HEK293T (cell line): ENCODE data around the gene RNF187.

ENCODE experiments used
- CTCF ChIA-PET: fragments of 350-600 bp; formaldehyde crosslinking; extraction: SDS; loops from one replicate; lab custom pipeline; 2021; ENCODE audit warnings: antibody characterized with exemption, inconsistent platforms; lab: Yijun Ruan, JAX
- POLR2A ChIA-PET: fragments of 350-600 bp; formaldehyde crosslinking; extraction: SDS; loops from one replicate; lab custom pipeline; 2020; ENCODE audit warnings: antibody characterized with exemption, inconsistent platforms; lab: Yijun Ruan, JAX
- DNase-seq: peaks from one replicate; pipeline ENCODE4 v3.0.0; 2012; ENCODE audit warnings: mixed read lengths; ENCODE audit errors: extremely low spot score
- ARNT ChIP-seq: fragments of 450-650 bp; IDR thresholded peaks from 2 replicates; pipeline ENCODE4 v1.6.1; 2017; ENCODE audit warnings: mild to moderate bottlenecking
- BHLHE40 ChIP-seq: fragments of 450-650 bp; IDR thresholded peaks from 2 replicates; pipeline ENCODE4 v1.6.1; 2016; ENCODE audit warnings: mild to moderate bottlenecking, moderate library complexity, borderline replicate concordance
- CTBP1 ChIP-seq: fragments of 450-650 bp; IDR thresholded peaks from 2 replicates; pipeline ENCODE4 v1.6.1; 2016; ENCODE audit warnings: borderline replicate concordance
- ELF4 ChIP-seq: fragments of 450-650 bp; IDR thresholded peaks from 2 replicates; pipeline ENCODE4 v1.6.1; 2017; ENCODE audit warnings: antibody characterized with exemption
- FOXA1 ChIP-seq: fragments of 450-650 bp; IDR thresholded peaks from 2 replicates; pipeline ENCODE4 v1.6.1; 2016; ENCODE audit warnings: mild to moderate bottlenecking
- FOXK2 ChIP-seq: fragments of 450-650 bp; IDR thresholded peaks from 2 replicates; pipeline ENCODE4 v1.6.1; 2016; ENCODE audit warnings: mild to moderate bottlenecking
- FOXM1 ChIP-seq: fragments of 450-650 bp; IDR thresholded peaks from 2 replicates; pipeline ENCODE4 v1.6.1; 2017; ENCODE audit warnings: mild to moderate bottlenecking, borderline replicate concordance
- HDGF ChIP-seq: fragments of 450-650 bp; IDR thresholded peaks from 2 replicates; pipeline ENCODE4 v1.6.1; 2017; ENCODE audit warnings: antibody characterized with exemption, borderline replicate concordance
- L3MBTL2 ChIP-seq: fragments of 450-650 bp; conservative IDR thresholded peaks from 2 replicates; pipeline ENCODE4 v1.6.1; 2016; ENCODE audit warnings: mild to moderate bottlenecking
- LEF1 ChIP-seq: fragments of 450-650 bp; IDR thresholded peaks from 2 replicates; pipeline ENCODE4 v1.6.1; 2017; ENCODE audit warnings: mild to moderate bottlenecking, borderline replicate concordance
- NFRKB ChIP-seq: fragments of 450-650 bp; IDR thresholded peaks from 2 replicates; pipeline ENCODE4 v1.6.1; 2016; ENCODE audit warnings: mild to moderate bottlenecking, moderate library complexity
- PKNOX1 ChIP-seq: fragments of 450-650 bp; IDR thresholded peaks from 2 replicates; pipeline ENCODE4 v1.6.1; 2016
- SP1 ChIP-seq: fragments of 450-650 bp; IDR thresholded peaks from 2 replicates; pipeline ENCODE4 v1.6.1; 2017
- SUZ12 ChIP-seq: fragments of 450-650 bp; IDR thresholded peaks from 2 replicates; pipeline ENCODE4 v1.6.1; 2016; ENCODE audit warnings: mild to moderate bottlenecking
- TARDBP ChIP-seq: fragments of 450-650 bp; IDR thresholded peaks from 2 replicates; pipeline ENCODE4 v1.6.1; 2016
- ZNF384 ChIP-seq: fragments of 450-650 bp; IDR thresholded peaks from 2 replicates; pipeline ENCODE4 v1.6.1; 2016

Gene RNF187

GRCh38 chr1:228494044-228494353 lies 6.8 kb downstream of the RNF187 start:
- ChIA-PET POLR2A (no interaction called here), CTCF (no interaction called here)
- no peak for DNase-seq
- TF ChIP-seq ARNT (no peak), HDGF (no peak), L3MBTL2 (no peak), PKNOX1 (no peak), CTBP1 (no peak)

GRCh38 chr1:228494391-228494790 lies 7.2 kb downstream of the RNF187 start:
- TF ChIP-seq ZNF384 (no peak), BHLHE40 (no peak), SP1 (no peak), HDGF (no peak), FOXK2 (no peak), LEF1 (no peak)
- DNase-seq = no peak
- ChIA-PET POLR2A (no interaction called here), CTCF (no interaction called here)

GRCh38 chr1:228494970-228495853 lies 8.0 kb downstream of the RNF187 start:
- no peak for DNase-seq
- no peak for TF ChIP-seq ZNF384
- peak; percentile 72 for TF ChIP-seq PKNOX1
- CTCF ChIA-PET = no interaction called here
- POLR2A ChIA-PET = no interaction called here

GRCh38 chr1:228496084-228496483 lies 8.9 kb downstream of the RNF187 start:
- CTCF ChIA-PET = no interaction called here
- POLR2A ChIA-PET = no interaction called here
- no peak for DNase-seq
- TF ChIP-seq SP1 (no peak), FOXK2 (no peak), TARDBP (no peak), CTBP1 (no peak), NFRKB (no peak), ARNT (no peak), FOXM1 (no peak), ZNF384 (no peak), FOXA1 (no peak), BHLHE40 (no peak)

- POLR2A ChIA-PET = no interaction called here
- CTCF ChIA-PET = no interaction called here
- TF ChIP-seq NFRKB = no peak
- TF ChIP-seq TARDBP = no peak
- TF ChIP-seq PKNOX1 = no peak
- no peak for TF ChIP-seq BHLHE40
- no peak for TF ChIP-seq ELF4
- TF ChIP-seq ZNF384 = no peak
- TF ChIP-seq FOXK2 = no peak
- TF ChIP-seq SP1 = no peak
- TF ChIP-seq CTBP1 = no peak
- TF ChIP-seq FOXM1 = no peak
- TF ChIP-seq LEF1 = no peak
- no peak for TF ChIP-seq HDGF
- no peak for TF ChIP-seq ARNT
- TF ChIP-seq SUZ12 = no peak
- no peak for TF ChIP-seq FOXA1
- no peak for TF ChIP-seq L3MBTL2
- DNase-seq = no peak
These were observed 9.3 kb downstream of the RNF187 start for GRCh38 chr1:228496494-228496893.

GRCh38 chr1:228497206-228497605 lies 10.0 kb downstream of the RNF187 start:
- CTCF ChIA-PET = no interaction called here
- TF ChIP-seq BHLHE40 (no peak), ARNT (no peak)
- no peak for DNase-seq
- POLR2A ChIA-PET = no interaction called here

GRCh38 chr1:228497817-228498216 lies 10.6 kb downstream of the RNF187 start:
- no peak for TF ChIP-seq HDGF
- TF ChIP-seq ARNT = no peak
- TF ChIP-seq CTBP1 = no peak
- no peak for TF ChIP-seq PKNOX1
- TF ChIP-seq LEF1 = no peak
- no peak for TF ChIP-seq TARDBP
- TF ChIP-seq SUZ12 = no peak
- no peak for TF ChIP-seq L3MBTL2
- no peak for TF ChIP-seq ELF4
- no peak for TF ChIP-seq FOXM1
- TF ChIP-seq ZNF384 = no peak
- TF ChIP-seq SP1 = no peak
- TF ChIP-seq FOXA1 = no peak
- TF ChIP-seq NFRKB = no peak
- no peak for TF ChIP-seq FOXK2
- no peak for TF ChIP-seq BHLHE40
- DNase-seq = no peak
- ChIA-PET POLR2A (no interaction called here), CTCF (no interaction called here)
